Ishikawa (cell line): ENCODE results near the gene CTXN1.

ENCODE experiments used
- CEBPB ChIP-seq: IDR thresholded peaks from 2 replicates; pipeline ENCODE4 v1.6.1; 2012
- CREB1 ChIP-seq: IDR thresholded peaks from 2 replicates; pipeline ENCODE4 v1.6.1; 2012; ENCODE audit warnings: low read depth
- EGR1 ChIP-seq: IDR thresholded peaks from 2 replicates; pipeline ENCODE4 v1.6.1; 2012
- EP300 ChIP-seq: IDR thresholded peaks from 2 replicates; pipeline ENCODE4 v1.6.1; 2012; ENCODE audit warnings: borderline replicate concordance
- FOXM1 ChIP-seq: IDR thresholded peaks from 2 replicates; pipeline ENCODE4 v1.6.1; 2012; ENCODE audit warnings: low read depth, borderline replicate concordance
- NFIC ChIP-seq: IDR thresholded peaks from 2 replicates; pipeline ENCODE4 v1.6.1; 2012
- RAD21 ChIP-seq: IDR thresholded peaks from 2 replicates; pipeline ENCODE4 v1.6.1; 2012; ENCODE audit warnings: low read depth
- TAF1 ChIP-seq: IDR thresholded peaks from 2 replicates; pipeline ENCODE4 v1.6.1; 2012; ENCODE audit warnings: low read depth, mild to moderate bottlenecking
- TCF12 ChIP-seq: IDR thresholded peaks from 2 replicates; pipeline ENCODE4 v1.6.1; 2012; ENCODE audit warnings: low read depth
- TEAD4 ChIP-seq: IDR thresholded peaks from 2 replicates; pipeline ENCODE4 v1.6.1; 2012
- YY1 ChIP-seq: IDR thresholded peaks from 2 replicates; pipeline ENCODE4 v1.6.1; 2012; ENCODE audit warnings: low read depth
- ZBTB7A ChIP-seq: IDR thresholded peaks from 2 replicates; pipeline ENCODE4 v1.6.1; 2012; ENCODE audit warnings: low read depth
- TF ChIP-seq, protein P1 (sequence below): IDR thresholded peaks from 2 replicates; pipeline ENCODE4 v1.6.1; 2012
- TF ChIP-seq, protein P2 (sequence below): IDR thresholded peaks from 2 replicates; pipeline ENCODE4 v1.6.1; 2012; ENCODE audit warnings: low read depth, mild to moderate bottlenecking
- TF ChIP-seq, protein P3 (sequence below): IDR thresholded peaks from 2 replicates; pipeline ENCODE4 v1.6.1; 2012

The CTXN1 gene

DNA sequence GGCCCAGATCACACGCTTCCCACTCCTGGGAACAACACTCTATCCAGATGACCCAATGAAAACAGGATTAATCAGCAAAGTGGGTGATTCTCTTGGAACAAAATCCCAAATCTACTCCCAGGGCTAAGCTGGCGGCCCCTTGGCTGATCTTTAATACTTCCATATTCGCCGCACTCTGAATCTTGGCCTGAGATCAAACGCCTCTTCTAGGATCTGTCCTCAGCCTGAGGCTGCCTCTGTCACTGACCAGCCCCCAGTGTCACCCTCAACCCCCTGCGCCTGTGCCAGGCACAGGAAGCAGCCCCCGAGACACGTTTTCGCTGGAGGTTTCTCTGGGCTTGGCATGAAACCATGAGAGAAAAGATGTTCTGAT, 2.4 kb upstream of the CTXN1 start:
- TF ChIP-seq NFIC, result no peak
- TF ChIP-seq CEBPB, result no peak
- TF ChIP-seq YY1, result no peak
- no peak for TF ChIP-seq TAF1
- TF ChIP-seq, protein P1, sequence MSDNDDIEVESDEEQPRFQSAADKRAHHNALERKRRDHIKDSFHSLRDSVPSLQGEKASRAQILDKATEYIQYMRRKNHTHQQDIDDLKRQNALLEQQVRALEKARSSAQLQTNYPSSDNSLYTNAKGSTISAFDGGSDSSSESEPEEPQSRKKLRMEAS, result no peak
- TF ChIP-seq CREB1, result no peak
- no peak for TF ChIP-seq TCF12
- TF ChIP-seq, protein P2, sequence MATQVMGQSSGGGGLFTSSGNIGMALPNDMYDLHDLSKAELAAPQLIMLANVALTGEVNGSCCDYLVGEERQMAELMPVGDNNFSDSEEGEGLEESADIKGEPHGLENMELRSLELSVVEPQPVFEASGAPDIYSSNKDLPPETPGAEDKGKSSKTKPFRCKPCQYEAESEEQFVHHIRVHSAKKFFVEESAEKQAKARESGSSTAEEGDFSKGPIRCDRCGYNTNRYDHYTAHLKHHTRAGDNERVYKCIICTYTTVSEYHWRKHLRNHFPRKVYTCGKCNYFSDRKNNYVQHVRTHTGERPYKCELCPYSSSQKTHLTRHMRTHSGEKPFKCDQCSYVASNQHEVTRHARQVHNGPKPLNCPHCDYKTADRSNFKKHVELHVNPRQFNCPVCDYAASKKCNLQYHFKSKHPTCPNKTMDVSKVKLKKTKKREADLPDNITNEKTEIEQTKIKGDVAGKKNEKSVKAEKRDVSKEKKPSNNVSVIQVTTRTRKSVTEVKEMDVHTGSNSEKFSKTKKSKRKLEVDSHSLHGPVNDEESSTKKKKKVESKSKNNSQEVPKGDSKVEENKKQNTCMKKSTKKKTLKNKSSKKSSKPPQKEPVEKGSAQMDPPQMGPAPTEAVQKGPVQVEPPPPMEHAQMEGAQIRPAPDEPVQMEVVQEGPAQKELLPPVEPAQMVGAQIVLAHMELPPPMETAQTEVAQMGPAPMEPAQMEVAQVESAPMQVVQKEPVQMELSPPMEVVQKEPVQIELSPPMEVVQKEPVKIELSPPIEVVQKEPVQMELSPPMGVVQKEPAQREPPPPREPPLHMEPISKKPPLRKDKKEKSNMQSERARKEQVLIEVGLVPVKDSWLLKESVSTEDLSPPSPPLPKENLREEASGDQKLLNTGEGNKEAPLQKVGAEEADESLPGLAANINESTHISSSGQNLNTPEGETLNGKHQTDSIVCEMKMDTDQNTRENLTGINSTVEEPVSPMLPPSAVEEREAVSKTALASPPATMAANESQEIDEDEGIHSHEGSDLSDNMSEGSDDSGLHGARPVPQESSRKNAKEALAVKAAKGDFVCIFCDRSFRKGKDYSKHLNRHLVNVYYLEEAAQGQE, result no peak
- TF ChIP-seq EGR1, result no peak
- TF ChIP-seq EP300, result no peak
- no peak for TF ChIP-seq FOXM1
- TF ChIP-seq, protein P3, sequence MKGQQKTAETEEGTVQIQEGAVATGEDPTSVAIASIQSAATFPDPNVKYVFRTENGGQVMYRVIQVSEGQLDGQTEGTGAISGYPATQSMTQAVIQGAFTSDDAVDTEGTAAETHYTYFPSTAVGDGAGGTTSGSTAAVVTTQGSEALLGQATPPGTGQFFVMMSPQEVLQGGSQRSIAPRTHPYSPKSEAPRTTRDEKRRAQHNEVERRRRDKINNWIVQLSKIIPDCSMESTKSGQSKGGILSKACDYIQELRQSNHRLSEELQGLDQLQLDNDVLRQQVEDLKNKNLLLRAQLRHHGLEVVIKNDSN, result no peak
- TF ChIP-seq RAD21, result no peak
- TF ChIP-seq TEAD4, result no peak
- TF ChIP-seq ZBTB7A, result no peak

DNA sequence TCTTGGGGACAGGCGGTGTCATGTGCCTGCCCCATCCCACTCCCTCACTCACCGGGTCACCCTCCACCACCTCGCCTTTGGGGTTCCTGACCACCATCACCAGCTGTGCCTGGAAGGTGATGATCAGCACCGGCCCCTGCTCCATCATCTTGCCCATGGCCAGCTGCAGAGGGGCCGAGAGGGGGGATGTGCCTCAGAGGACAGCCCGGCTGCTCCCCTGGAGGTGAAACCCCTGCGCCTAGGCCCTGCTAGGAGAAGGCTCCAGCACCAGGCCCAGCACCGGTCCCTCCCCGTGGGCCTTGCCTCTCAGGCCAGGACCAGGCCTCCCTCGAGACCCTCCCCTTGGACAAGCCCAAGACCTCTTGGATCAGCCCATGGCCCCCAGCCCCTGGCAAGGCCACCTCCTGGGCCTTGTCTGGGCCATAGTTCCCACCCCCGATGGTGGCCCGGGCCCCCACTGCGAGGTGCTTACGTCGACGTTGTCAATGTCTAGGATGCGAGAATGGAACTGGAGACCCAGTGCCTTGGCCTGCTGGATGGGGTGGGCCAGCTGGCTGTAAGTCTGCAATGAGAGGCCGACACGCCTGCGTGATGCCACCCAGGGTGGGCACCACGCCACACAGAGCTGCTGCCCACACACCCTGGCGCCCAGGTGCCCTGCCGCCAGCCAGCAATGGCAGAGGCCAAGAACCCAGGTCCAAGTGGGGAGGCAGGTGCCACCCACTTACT, 1.8 kb upstream of the CTXN1 start:
- no peak for TF ChIP-seq TAF1
- no peak for TF ChIP-seq TEAD4
- TF ChIP-seq RAD21, result no peak
- TF ChIP-seq, protein P1, result no peak
- TF ChIP-seq NFIC, result no peak
- TF ChIP-seq CREB1, result no peak

DNA sequence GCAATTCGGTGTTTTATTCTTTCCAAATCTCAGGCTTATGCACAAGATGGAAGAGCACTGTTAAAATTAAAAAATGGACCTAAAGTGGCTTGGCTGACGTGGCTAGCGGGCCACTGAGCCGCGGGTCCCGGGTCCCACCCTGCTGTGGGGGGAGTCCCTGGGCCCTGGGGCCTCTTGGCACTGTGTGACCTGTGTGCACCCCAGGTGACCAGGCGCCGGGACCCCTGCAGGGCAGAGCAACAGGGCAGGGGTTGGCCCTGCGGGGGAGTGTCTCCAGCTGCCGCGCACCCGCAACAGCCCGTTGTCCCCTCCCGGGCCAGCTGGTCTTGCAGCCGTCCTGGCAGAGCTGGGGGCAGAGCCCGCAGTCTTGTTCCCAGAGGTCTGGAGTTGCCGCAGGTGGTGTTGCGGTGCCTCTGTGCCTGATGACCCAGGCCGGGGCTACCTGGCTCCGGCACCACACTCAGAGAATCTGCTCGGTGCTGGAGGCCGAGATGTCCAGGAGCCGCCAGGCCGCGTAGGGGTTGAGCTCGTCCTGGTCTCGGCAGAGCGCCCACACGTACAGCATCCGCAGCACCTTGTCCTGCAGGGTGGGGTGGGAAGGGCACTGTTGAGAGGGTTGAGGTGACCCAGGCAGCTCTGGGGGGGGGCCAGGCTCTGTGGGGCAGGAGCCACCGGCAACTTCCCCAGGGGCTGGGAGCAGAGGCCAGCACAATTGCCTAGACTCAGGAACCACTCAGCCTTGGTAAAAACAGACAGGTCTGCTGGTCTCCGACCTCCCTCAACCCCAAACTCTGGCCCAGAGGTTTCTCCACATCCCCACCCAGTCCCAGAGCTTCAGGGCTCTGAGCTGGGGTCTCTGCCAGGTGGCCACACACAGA, 1.0 kb upstream of the CTXN1 start:
- TF ChIP-seq EP300 (no peak), NFIC (no peak), EGR1 (no peak), TCF12 (no peak), CREB1 (no peak), RAD21 (no peak), YY1 (no peak), TEAD4 (no peak), CEBPB (no peak), TAF1 (no peak), ZBTB7A (no peak), FOXM1 (no peak)
- TF ChIP-seq, protein P1, result no peak
- TF ChIP-seq, protein P3, result no peak

DNA sequence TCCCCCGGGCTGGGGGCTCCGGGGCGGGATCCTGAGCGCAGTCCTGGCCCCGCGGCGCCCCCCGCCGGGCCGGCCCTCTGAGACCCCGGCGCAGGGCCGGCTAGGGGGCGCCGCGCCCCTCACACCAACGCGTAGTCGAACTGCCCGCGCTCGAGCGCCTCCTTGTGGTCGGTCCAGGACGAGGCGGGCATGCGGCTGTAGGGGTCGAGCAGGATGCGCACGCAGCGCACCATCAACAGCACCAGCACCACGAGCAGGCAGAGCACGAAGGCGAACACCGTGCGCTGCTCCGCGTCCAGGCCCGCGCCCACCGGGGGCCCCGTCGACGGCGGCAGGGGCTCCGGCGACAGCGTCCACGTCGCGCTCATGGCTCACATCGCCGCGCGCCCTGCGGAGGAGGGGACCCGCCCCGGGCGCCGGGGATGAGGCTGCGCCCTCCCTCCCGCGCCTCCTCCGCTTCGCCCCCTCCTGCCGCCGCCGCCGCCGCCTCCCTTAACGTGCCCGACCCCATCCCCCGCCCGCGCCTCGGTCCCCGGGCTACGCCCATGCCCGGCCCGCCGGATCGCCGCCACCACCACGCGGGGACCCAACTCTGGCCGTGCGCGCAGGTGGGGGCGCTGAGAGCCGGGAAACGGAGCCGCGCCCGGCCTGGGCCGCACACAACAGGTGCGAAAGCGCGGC, 624 bp downstream of the CTXN1 start:
- TF ChIP-seq, protein P1, result peak; percentile 99
- TF ChIP-seq RAD21, result peak; percentile 58
- TF ChIP-seq ZBTB7A, result peak; percentile 99
- no peak for TF ChIP-seq TCF12
- no peak for TF ChIP-seq FOXM1
- TF ChIP-seq EGR1, result peak; percentile 58; the same call in 1 of the 2 replicates

DNA sequence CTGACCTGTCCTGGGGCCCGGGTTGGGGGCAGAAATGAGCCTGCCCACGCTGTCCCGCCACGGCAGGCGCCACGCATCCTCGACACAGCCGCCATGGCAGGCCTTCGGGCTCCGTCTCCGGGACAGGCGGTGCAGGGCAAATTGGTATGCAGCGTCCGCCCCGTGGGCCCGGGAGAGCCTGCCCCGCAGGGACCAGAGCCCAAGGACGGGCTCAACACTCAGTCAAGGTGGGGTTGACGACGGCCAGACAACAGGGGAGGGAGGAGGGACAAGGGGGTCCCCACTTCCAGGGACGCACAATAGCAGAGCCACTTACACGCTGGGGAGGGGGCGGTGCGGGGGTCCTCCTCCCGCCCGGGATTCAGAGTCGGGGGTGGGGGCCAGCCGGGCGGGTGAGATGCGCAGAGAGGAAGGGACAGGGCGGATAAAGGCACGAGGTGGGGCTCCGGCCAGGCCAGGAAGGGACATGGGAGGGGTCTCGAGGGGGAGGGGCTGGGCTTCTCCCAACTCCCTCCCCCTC, 1.2 kb downstream of the CTXN1 start:
- TF ChIP-seq RAD21 (no peak), TCF12 (no peak), TEAD4 (no peak), YY1 (no peak), NFIC (no peak), CREB1 (no peak), EP300 (no peak), FOXM1 (no peak), TAF1 (no peak), CEBPB (no peak), ZBTB7A (no peak), EGR1 (no peak)
- TF ChIP-seq, protein P1, result no peak
- TF ChIP-seq, protein P2, result no peak
- TF ChIP-seq, protein P3, result no peak
